Measurements from ENCODE around the gene PKN2.

DNA sequence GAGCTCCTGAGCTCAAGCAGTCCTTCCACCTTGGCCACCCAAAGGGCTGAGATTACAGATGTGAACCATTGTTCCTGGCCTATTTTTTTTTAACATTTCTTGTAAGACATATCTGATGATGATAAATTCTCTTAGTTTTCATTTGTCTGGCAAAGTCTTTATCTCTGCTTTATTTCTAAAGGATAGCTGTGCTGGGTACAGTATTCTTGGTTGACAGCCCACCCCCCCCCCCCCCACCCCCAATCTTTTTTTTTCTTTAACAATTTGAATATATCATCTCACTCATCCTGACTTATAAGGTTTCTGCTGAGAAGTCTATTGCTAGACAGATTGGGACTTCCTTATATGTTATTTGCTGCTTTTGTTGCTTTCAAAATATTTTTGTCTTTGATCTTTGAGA lies 51.3 kb downstream of the PKN2 start:
- TF ChIP-seq POLR2AphosphoS5 (IDR thresholded peaks at IDR 0.05; ENCODE audit: low read depth, low read length) (no peak), TCF7L2 (IDR thresholded peaks at IDR 0.05; ENCODE audit: low read depth, low read length) (no peak), SIN3A (IDR thresholded peaks at IDR 0.05; ENCODE audit: borderline replicate concordance, insufficient read depth, low read depth, low read length) (no peak)
- TF ChIP-seq, protein P1, sequence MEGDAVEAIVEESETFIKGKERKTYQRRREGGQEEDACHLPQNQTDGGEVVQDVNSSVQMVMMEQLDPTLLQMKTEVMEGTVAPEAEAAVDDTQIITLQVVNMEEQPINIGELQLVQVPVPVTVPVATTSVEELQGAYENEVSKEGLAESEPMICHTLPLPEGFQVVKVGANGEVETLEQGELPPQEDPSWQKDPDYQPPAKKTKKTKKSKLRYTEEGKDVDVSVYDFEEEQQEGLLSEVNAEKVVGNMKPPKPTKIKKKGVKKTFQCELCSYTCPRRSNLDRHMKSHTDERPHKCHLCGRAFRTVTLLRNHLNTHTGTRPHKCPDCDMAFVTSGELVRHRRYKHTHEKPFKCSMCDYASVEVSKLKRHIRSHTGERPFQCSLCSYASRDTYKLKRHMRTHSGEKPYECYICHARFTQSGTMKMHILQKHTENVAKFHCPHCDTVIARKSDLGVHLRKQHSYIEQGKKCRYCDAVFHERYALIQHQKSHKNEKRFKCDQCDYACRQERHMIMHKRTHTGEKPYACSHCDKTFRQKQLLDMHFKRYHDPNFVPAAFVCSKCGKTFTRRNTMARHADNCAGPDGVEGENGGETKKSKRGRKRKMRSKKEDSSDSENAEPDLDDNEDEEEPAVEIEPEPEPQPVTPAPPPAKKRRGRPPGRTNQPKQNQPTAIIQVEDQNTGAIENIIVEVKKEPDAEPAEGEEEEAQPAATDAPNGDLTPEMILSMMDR (IDR thresholded peaks at IDR 0.05): no peak
- TF ChIP-seq, protein P2, sequence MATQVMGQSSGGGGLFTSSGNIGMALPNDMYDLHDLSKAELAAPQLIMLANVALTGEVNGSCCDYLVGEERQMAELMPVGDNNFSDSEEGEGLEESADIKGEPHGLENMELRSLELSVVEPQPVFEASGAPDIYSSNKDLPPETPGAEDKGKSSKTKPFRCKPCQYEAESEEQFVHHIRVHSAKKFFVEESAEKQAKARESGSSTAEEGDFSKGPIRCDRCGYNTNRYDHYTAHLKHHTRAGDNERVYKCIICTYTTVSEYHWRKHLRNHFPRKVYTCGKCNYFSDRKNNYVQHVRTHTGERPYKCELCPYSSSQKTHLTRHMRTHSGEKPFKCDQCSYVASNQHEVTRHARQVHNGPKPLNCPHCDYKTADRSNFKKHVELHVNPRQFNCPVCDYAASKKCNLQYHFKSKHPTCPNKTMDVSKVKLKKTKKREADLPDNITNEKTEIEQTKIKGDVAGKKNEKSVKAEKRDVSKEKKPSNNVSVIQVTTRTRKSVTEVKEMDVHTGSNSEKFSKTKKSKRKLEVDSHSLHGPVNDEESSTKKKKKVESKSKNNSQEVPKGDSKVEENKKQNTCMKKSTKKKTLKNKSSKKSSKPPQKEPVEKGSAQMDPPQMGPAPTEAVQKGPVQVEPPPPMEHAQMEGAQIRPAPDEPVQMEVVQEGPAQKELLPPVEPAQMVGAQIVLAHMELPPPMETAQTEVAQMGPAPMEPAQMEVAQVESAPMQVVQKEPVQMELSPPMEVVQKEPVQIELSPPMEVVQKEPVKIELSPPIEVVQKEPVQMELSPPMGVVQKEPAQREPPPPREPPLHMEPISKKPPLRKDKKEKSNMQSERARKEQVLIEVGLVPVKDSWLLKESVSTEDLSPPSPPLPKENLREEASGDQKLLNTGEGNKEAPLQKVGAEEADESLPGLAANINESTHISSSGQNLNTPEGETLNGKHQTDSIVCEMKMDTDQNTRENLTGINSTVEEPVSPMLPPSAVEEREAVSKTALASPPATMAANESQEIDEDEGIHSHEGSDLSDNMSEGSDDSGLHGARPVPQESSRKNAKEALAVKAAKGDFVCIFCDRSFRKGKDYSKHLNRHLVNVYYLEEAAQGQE (IDR thresholded peaks at IDR 0.05; ENCODE audit: insufficient read depth in 1 of 2, low read depth in 2 of 2, low read length in 1 of 2): no peak
